OCI-LY7 (cell line): ENCODE results near the gene AFTPH.

ENCODE experiments used
- EZH2phosphoT487 ChIP-seq: fragments of 200-600 bp; sonication (generic); IDR thresholded peaks from 2 replicates; pipeline ENCODE4 v1.6.1; 2018; ENCODE audit warnings: low read depth, borderline replicate concordance, mild to moderate bottlenecking, mixed run types, antibody characterized with exemption, low read length, moderate library complexity, mixed read lengths
- TF ChIP-seq, protein P1 (sequence below): fragments of 200-600 bp; sonication (generic); conservative IDR thresholded peaks from 2 replicates; pipeline ENCODE4 v1.5.1; 2014; ENCODE audit warnings: mild to moderate bottlenecking, antibody characterized with exemption, low read length, moderate library complexity, mixed read lengths

- TF ChIP-seq, protein P1, sequence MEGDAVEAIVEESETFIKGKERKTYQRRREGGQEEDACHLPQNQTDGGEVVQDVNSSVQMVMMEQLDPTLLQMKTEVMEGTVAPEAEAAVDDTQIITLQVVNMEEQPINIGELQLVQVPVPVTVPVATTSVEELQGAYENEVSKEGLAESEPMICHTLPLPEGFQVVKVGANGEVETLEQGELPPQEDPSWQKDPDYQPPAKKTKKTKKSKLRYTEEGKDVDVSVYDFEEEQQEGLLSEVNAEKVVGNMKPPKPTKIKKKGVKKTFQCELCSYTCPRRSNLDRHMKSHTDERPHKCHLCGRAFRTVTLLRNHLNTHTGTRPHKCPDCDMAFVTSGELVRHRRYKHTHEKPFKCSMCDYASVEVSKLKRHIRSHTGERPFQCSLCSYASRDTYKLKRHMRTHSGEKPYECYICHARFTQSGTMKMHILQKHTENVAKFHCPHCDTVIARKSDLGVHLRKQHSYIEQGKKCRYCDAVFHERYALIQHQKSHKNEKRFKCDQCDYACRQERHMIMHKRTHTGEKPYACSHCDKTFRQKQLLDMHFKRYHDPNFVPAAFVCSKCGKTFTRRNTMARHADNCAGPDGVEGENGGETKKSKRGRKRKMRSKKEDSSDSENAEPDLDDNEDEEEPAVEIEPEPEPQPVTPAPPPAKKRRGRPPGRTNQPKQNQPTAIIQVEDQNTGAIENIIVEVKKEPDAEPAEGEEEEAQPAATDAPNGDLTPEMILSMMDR: no peak
- TF ChIP-seq EZH2phosphoT487: no peak
These were observed 81.9 kb downstream of the AFTPH start for GRCh38 chr2:64605991-64606478.
